H1 (cell line): ENCODE results near the gene TXNDC5. TPM values are rescaled to one million over a fixed set of nuclear protein-coding genes. Genes with fewer than 3 reads are reported as not detected.

Experiments
- CTCF ChIA-PET: fragments of 300-600 bp; sonication (Branson Sonifier 250); formaldehyde crosslinking; loops from one replicate; lab custom pipeline; 2021; ENCODE audit not compliant: partially characterized antibody; lab: Charles Lee
- POLR2A ChIA-PET: fragments of 300-600 bp; sonication (Branson Sonifier 250); formaldehyde crosslinking; loops from one replicate; lab custom pipeline; 2021; ENCODE audit warnings: inconsistent platforms; ENCODE audit not compliant: partially characterized antibody; lab: Charles Lee
- DNase-seq, 2 experiments: peaks; one replicate each; pipeline versions ENCODE4 v3.0.0 to v3.0.0-alpha.2; 2010 to 2022; ENCODE audit warnings: low spot score in 2 of 2, low read depth in 1 of 2, mixed read lengths in 1 of 2
- FAIRE-seq: peaks from 2 replicates; lab custom pipeline; 2011; peaks lifted over from hg19 to GRCh38; lab: Jason Lieb, UNC
- H2AFZ ChIP-seq: 2 replicates; pipeline ENCODE4 v1.8.1; 2012; ENCODE audit warnings: low read length, inconsistent platforms
- H2AK5ac ChIP-seq: 2 replicates; pipeline ENCODE4 v1.6.1; 2013; ENCODE audit warnings: low read depth, low read length
- H2BK120ac ChIP-seq: replicated peaks from 2 replicates; pipeline ENCODE3; 2013; ENCODE audit warnings: low read depth, low read length, inconsistent platforms
- H2BK12ac ChIP-seq: 2 replicates; pipeline ENCODE4 v1.6.1; 2013; ENCODE audit warnings: low read depth, low read length
- H2BK15ac ChIP-seq: 2 replicates; pipeline ENCODE4 v1.6.1; 2013; ENCODE audit warnings: low read length
- H2BK20ac ChIP-seq: 2 replicates; pipeline ENCODE4 v1.6.1; 2013; ENCODE audit warnings: low read length
- H2BK5ac ChIP-seq: 2 replicates; pipeline ENCODE4 v1.6.1; 2013; ENCODE audit warnings: low read depth, low read length
- H3K14ac ChIP-seq: 2 replicates; pipeline ENCODE4 v1.6.1; 2013; ENCODE audit warnings: inconsistent platforms; ENCODE audit not compliant: insufficient read length
- H3K18ac ChIP-seq: 2 replicates; pipeline ENCODE4 v1.6.1; 2013; ENCODE audit warnings: low read length; ENCODE audit errors: extremely low read depth
- H3K23ac ChIP-seq: 2 replicates; pipeline ENCODE4 v1.6.1; 2013; ENCODE audit warnings: inconsistent platforms; ENCODE audit not compliant: insufficient read length
- H3K23me2 ChIP-seq: 2 replicates; pipeline ENCODE4 v1.6.1; 2013; ENCODE audit warnings: low read depth, low read length
- H3K27ac ChIP-seq: 2 replicates; pipeline ENCODE4 v1.6.1; 2011; ENCODE audit warnings: low read depth, low read length, inconsistent platforms
- H3K27me3 ChIP-seq, 4 experiments: replicated peaks in 1 of 4; 1 replicate in 1 of 4; 2 replicates in 3 of 4; pipeline versions ENCODE4 v1.6.1 to v1.8.1; 2011 to 2013; ENCODE audit warnings: low read length in 3 of 4, mild to moderate bottlenecking in 3 of 4, inconsistent platforms in 2 of 4, mixed read lengths in 2 of 4, moderate library complexity in 1 of 4; ENCODE audit not compliant: control insufficient read depth in 3 of 4, insufficient read depth in 3 of 4; ENCODE audit errors: extremely low read depth in 1 of 4
- H3K36me3 ChIP-seq, 4 experiments: 2 replicates each; pipeline versions ENCODE4 v1.6.1 to v1.8.1; 2011 to 2013; ENCODE audit warnings: mild to moderate bottlenecking in 4 of 4, low read length in 3 of 4, moderate library complexity in 2 of 4, control low read depth in 1 of 4, inconsistent platforms in 1 of 4; ENCODE audit not compliant: insufficient read depth in 4 of 4, control insufficient read depth in 2 of 4
- H3K4ac ChIP-seq: replicated peaks from 2 replicates; pipeline ENCODE3; 2013; ENCODE audit warnings: low read length, low read depth, mixed read lengths, inconsistent platforms; ENCODE audit not compliant: insufficient read length
- H3K4me1 ChIP-seq, 4 experiments: replicated peaks in 1 of 4; 1 replicate in 1 of 4; 2 replicates in 3 of 4; pipeline versions ENCODE4 v1.6.1 to v1.8.1; 2011 to 2013; ENCODE audit warnings: low read length in 3 of 4, inconsistent platforms in 2 of 4, mixed read lengths in 1 of 4; ENCODE audit not compliant: insufficient read depth in 4 of 4, control insufficient read depth in 3 of 4
- H3K4me2 ChIP-seq, 2 experiments: 2 replicates each; pipeline versions ENCODE4 v1.6.1 to v1.8.1; 2011 to 2013; ENCODE audit warnings: low read depth in 2 of 2, low read length in 2 of 2, control low read depth in 1 of 2, inconsistent platforms in 1 of 2, mild to moderate bottlenecking in 1 of 2; ENCODE audit not compliant: insufficient read depth in 1 of 2
- H3K4me3 ChIP-seq, 4 experiments: fragments of 200-600, 300-600 bp in 1 of 4; sonication (generic), shearing (Covaris generic), sonication (Bioruptor Twin) in 1 of 4; 2 replicates each; pipeline versions ENCODE4 v1.5.1 to v1.8.1; 2011 to 2016; ENCODE audit warnings: low read length in 4 of 4, low read depth in 3 of 4, control low read depth in 2 of 4, inconsistent platforms in 2 of 4, mild to moderate bottlenecking in 2 of 4, mixed read lengths in 1 of 4, moderate library complexity in 1 of 4; ENCODE audit not compliant: insufficient read depth in 2 of 4; ENCODE audit errors: extremely low read depth in 1 of 4
- H3K56ac ChIP-seq: replicated peaks from 2 replicates; pipeline ENCODE3; 2013; ENCODE audit warnings: low read depth, mild to moderate bottlenecking, mixed read lengths, low read length, inconsistent platforms; ENCODE audit not compliant: insufficient read length
- H3K79me1 ChIP-seq: 2 replicates; pipeline ENCODE4 v1.6.1; 2013; ENCODE audit warnings: low read depth, low read length, control low read depth
- H3K79me2 ChIP-seq, 2 experiments: 2 replicates each; pipeline versions ENCODE4 v1.6.1 to v1.8.1; 2012 to 2013; ENCODE audit warnings: low read length in 2 of 2, mild to moderate bottlenecking in 2 of 2, inconsistent platforms in 1 of 2; ENCODE audit not compliant: insufficient read depth in 2 of 2, control insufficient read depth in 1 of 2
- H3K9ac ChIP-seq, 4 experiments: replicated peaks in 1 of 4; 1 replicate in 1 of 4; 2 replicates in 3 of 4; pipeline versions ENCODE4 v1.6.1 to v1.8.1; 2011 to 2013; ENCODE audit warnings: low read depth in 3 of 4, low read length in 3 of 4, control low read depth in 2 of 4, mild to moderate bottlenecking in 2 of 4, moderate library complexity in 2 of 4, inconsistent platforms in 1 of 4; ENCODE audit errors: extremely low read depth in 1 of 4
- H3K9me3 ChIP-seq, 2 experiments: 2 replicates each; pipeline versions ENCODE4 v1.6.1 to v1.8.1; 2012 to 2013; ENCODE audit warnings: mild to moderate bottlenecking in 2 of 2, moderate library complexity in 2 of 2, control low read depth in 1 of 2, inconsistent platforms in 1 of 2, low read depth in 1 of 2, low read length in 1 of 2, mixed read lengths in 1 of 2; ENCODE audit not compliant: insufficient read depth in 2 of 2
- H4K20me1 ChIP-seq, 2 experiments: replicated peaks in 1 of 2; 2 replicates each; pipeline versions ENCODE3 to v1.8.1; 2011 to 2013; ENCODE audit warnings: inconsistent platforms in 2 of 2, low read length in 2 of 2, mild to moderate bottlenecking in 1 of 2; ENCODE audit not compliant: insufficient read depth in 2 of 2, control insufficient read depth in 1 of 2
- H4K5ac ChIP-seq: 2 replicates; pipeline ENCODE4 v1.6.1; 2013; ENCODE audit warnings: low read length, low read depth, mixed read lengths, inconsistent platforms; ENCODE audit not compliant: insufficient read length
- H4K8ac ChIP-seq: 2 replicates; pipeline ENCODE4 v1.8.0; 2013; ENCODE audit warnings: mild to moderate bottlenecking, moderate library complexity, low read length, inconsistent platforms; ENCODE audit not compliant: insufficient read depth; ENCODE audit errors: extremely low read depth
- H4K91ac ChIP-seq: replicated peaks from 2 replicates; pipeline ENCODE3; 2013; ENCODE audit warnings: low read length, mixed read lengths, inconsistent platforms; ENCODE audit not compliant: insufficient read length
- BCL11A ChIP-seq, 2 experiments: IDR thresholded peaks; one replicate each; pipeline ENCODE4 v1.6.1; 2011; ENCODE audit warnings: low read depth in 2 of 2, low read length in 2 of 2, mild to moderate bottlenecking in 2 of 2
- EGR1 ChIP-seq: IDR thresholded peaks from 2 replicates; pipeline ENCODE4 v1.6.1; 2011; ENCODE audit warnings: low read depth, low read length, borderline replicate concordance
- FOSL1 ChIP-seq: IDR thresholded peaks from 2 replicates; pipeline ENCODE4 v1.6.1; 2011; ENCODE audit warnings: mild to moderate bottlenecking, low read depth, low read length, moderate library complexity; ENCODE audit not compliant: insufficient read depth
- JUND ChIP-seq: IDR thresholded peaks from 2 replicates; pipeline ENCODE4 v1.6.1; 2011; ENCODE audit warnings: mild to moderate bottlenecking, improper control_type of control experiment, low read length
- POU5F1 ChIP-seq: IDR thresholded peaks from 2 replicates; pipeline ENCODE4 v1.6.1; 2011; ENCODE audit warnings: low read depth, mild to moderate bottlenecking, low read length, moderate library complexity
- RNF2 ChIP-seq: fragments of 200-900, 300-1000 bp; sonication (generic); IDR thresholded peaks from 2 replicates; pipeline ENCODE4 v1.7.1; 2016; ENCODE audit warnings: borderline replicate concordance, low read depth, mild to moderate bottlenecking, antibody characterized with exemption, low read length; ENCODE audit not compliant: poor library complexity, severe bottlenecking; ENCODE audit errors: missing control alignments
- WGBS, 2 experiments: shearing (Covaris generic) in 1 of 2; methylation state at CpG; one replicate each; pipeline versions ENCODE4 v1.1.6 to v1.1.7; 2013 to 2015; ENCODE audit warnings: low lambda C conversion rate in 2 of 2, mixed read lengths in 2 of 2, inconsistent platforms in 1 of 2, low coverage in 1 of 2, missing lambda C conversion rate in 1 of 2; ENCODE audit not compliant: insufficient replicate concordance in 2 of 2, insufficient coverage in 1 of 2, insufficient read length in 1 of 2; ENCODE audit errors: extremely low coverage in 1 of 2, missing lambda C conversion rate in 1 of 2; 5-methylcytosine and 5-hydroxymethylcytosine counted together
- polyA plus RNA-seq, 7 experiments: library from polyadenylated mRNA; depleted of rRNA in 3 of 7; stranded (reverse) in 5 of 7; unstranded in 2 of 7; fragments of >200 nt in 5 of 7; fragments of 200-250 nt in 2 of 7; gene quantifications; 1 replicate in 5 of 7; 2 replicates in 1 of 7; 4 replicates in 1 of 7; pipeline versions ENCODE4 v1.2.1 to v1.2.3, GENCODE V29; 2011 to 2013; ENCODE audit warnings: missing spikeins in 2 of 7, mixed read lengths in 2 of 7
- total RNA-seq: library from RNA; stranded (reverse); fragmentation: NEBNext Ultra II Directional; extraction: Animal tissue kit (Norgen Biotek cat#: 25700); gene quantifications from 2 replicates; pipeline ENCODE4 v1.2.1, GENCODE V29; 2021

Gene TXNDC5
- total and polyA plus RNA-seq, 2 of the 8 experiments (the other 6 are each of a cell fraction or from before 2014, with no cell fraction given), result 114 to 172 TPM

DNA sequence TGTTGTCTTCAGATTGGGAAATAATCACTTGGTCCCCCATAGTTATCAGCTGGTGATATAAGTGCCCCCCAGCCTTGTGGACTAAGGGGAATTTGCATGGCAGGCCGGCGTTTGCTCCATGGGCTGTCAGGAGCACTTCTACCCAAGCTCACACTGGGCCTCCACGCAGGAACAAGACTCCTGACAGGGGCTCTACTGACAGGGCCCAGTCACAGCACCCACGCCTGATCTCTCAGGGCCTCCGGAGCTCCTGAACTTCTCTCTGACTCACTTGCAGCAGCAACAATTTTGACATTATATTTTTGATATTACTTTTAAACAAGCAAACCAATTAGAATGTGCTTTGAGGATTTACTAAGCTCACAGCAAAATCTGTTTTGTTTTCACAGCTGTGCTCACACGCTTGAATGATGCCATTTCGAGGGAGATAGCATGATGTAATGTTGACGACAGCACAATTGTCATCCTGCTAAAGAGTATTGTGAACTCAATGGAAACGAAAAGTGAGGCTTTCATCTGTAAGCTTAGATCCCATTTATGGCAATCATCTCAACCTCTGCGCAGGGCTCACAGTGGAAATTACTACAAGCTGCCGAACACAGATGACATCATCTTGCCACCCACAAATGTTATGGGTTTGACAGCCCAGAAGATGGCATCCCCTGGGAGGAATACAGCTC, 28.7 kb upstream of the TXNDC5 start:
- H4K5ac ChIP-seq, result no peak overlapping the region
- H2BK20ac ChIP-seq, result no peak overlapping the region
- no peak overlapping the region for H3K27ac ChIP-seq
- no peak overlapping the region for H3K4ac ChIP-seq
- H3K4me1 ChIP-seq, result no peaks in the 10 kb centered on the region
- no peak overlapping the region for H4K91ac ChIP-seq
- no peaks in the 10 kb centered on the region for H3K79me1 ChIP-seq
- H4K20me1 ChIP-seq, result no peaks in the 10 kb centered on the region
- DNase-seq, result no peak
- H3K4me2 ChIP-seq, result no peak overlapping the region
- no peak overlapping the region for H3K23ac ChIP-seq
- H2BK120ac ChIP-seq, result no peak overlapping the region
- no peak overlapping the region for H3K9ac ChIP-seq
- H2AFZ ChIP-seq, result no peak overlapping the region
- WGBS, 2 experiments, result 85% methylated on average over 11 of the region's 11 CpGs; no CpG with 5 or more reads in 1 of the 2 experiments
- H3K14ac ChIP-seq, result no peak overlapping the region
- no peak overlapping the region for H2BK15ac ChIP-seq
- H3K23me2 ChIP-seq, result no peaks in the 10 kb centered on the region
- no peak overlapping the region for H2BK5ac ChIP-seq
- no peaks in the 10 kb centered on the region for H3K79me2 ChIP-seq
- ChIA-PET POLR2A (interaction anchor here (0.6 kb wide), 1 partner anchor 235 kb away, joined by 3 read pairs; no protein-coding TSS in a partner anchor), CTCF (interaction anchor here (0.7 to 3.4 kb wide), 14 partner anchors 10 to 444 kb away, joined by 3 to 16 read pairs (median 4); no protein-coding TSS in a partner anchor)
- H4K8ac ChIP-seq, result no peak overlapping the region
- no peak overlapping the region for H2BK12ac ChIP-seq
- TF ChIP-seq JUND (no peak), RNF2 (no peak), POU5F1 (no peak), BCL11A (IDR thresholded peaks at IDR 0.05; ENCODE audit: low read depth in 2 of 2, low read length in 2 of 2) (no peak), EGR1 (no peak), FOSL1 (no peak)
- H3K36me3 ChIP-seq, result no peaks in the 10 kb centered on the region
- H3K56ac ChIP-seq, result no peak overlapping the region
- no peak overlapping the region for H3K18ac ChIP-seq
- no peaks in the 10 kb centered on the region for H3K27me3 ChIP-seq
- FAIRE-seq, result no peak
- H3K4me3 ChIP-seq, result no peak overlapping the region
- H3K9me3 ChIP-seq, result no peaks in the 10 kb centered on the region
- no peak overlapping the region for H2AK5ac ChIP-seq
